ENCODE measurements around the gene RPN1. TPM values are rescaled to one million over a fixed set of nuclear protein-coding genes. Genes with fewer than 3 reads are reported as not detected.

The RPN1 gene
- total and polyA plus RNA-seq, 2 of the 13 experiments (the other 11 are each of a cell fraction or from before 2014, with no cell fraction given), result 290 to 342 TPM

- TF ChIP-seq JUNB (CRISPR knock-in tag; IDR thresholded peaks at IDR 0.05; ENCODE audit: borderline replicate concordance) (no peak), ZGPAT (CRISPR knock-in tag; IDR thresholded peaks at IDR 0.05) (peak; percentile 97), ELF1 (CRISPR knock-in tag; IDR thresholded peaks at IDR 0.05) (peak; percentile 96), NBN (conservative IDR thresholded peaks at IDR 0.05) (no peak), CEBPZ (IDR thresholded peaks at IDR 0.05; ENCODE audit: low read length) (no peak), ZNF496 (CRISPR knock-in tag; IDR thresholded peaks at IDR 0.05; ENCODE audit: insufficient replicate concordance) (no peak), CHD4 (IDR thresholded peaks at IDR 0.05; ENCODE audit: borderline replicate concordance, low read length) (no peak), DNMT1 (CRISPR knock-in tag; IDR thresholded peaks at IDR 0.05) (no peak; the same call in 1 of the 2 replicates), CEBPB (IDR thresholded peaks at IDR 0.05; ENCODE audit: borderline replicate concordance, low read depth, low read length) (no peak), AHR (CRISPR knock-in tag; IDR thresholded peaks at IDR 0.05) (peak; percentile 92; the same call in 1 of the 2 replicates), ZNF296 (CRISPR knock-in tag; conservative IDR thresholded peaks at IDR 0.05) (no peak), ARNTL (CRISPR knock-in tag; IDR thresholded peaks at IDR 0.05) (peak; percentile 78; the same call in 1 of the 2 replicates), DDIT3 (CRISPR knock-in tag; IDR thresholded peaks at IDR 0.05) (no peak), ZBTB34 (CRISPR knock-in tag; IDR thresholded peaks at IDR 0.05) (peak; percentile 81), ZNF570 (CRISPR knock-in tag; IDR thresholded peaks at IDR 0.05; ENCODE audit: borderline replicate concordance) (no peak), KLF9 (CRISPR knock-in tag; IDR thresholded peaks at IDR 0.05; ENCODE audit: low read depth) (peak; percentile 54; the same call in 1 of the 2 replicates), SALL2 (CRISPR knock-in tag; IDR thresholded peaks at IDR 0.05) (peak; percentile 98)
- TF ChIP-seq, protein P1, sequence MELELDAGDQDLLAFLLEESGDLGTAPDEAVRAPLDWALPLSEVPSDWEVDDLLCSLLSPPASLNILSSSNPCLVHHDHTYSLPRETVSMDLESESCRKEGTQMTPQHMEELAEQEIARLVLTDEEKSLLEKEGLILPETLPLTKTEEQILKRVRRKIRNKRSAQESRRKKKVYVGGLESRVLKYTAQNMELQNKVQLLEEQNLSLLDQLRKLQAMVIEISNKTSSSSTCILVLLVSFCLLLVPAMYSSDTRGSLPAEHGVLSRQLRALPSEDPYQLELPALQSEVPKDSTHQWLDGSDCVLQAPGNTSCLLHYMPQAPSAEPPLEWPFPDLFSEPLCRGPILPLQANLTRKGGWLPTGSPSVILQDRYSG (CRISPR knock-in tag; IDR thresholded peaks at IDR 0.05), result no peak
- TF ChIP-seq, protein P2, sequence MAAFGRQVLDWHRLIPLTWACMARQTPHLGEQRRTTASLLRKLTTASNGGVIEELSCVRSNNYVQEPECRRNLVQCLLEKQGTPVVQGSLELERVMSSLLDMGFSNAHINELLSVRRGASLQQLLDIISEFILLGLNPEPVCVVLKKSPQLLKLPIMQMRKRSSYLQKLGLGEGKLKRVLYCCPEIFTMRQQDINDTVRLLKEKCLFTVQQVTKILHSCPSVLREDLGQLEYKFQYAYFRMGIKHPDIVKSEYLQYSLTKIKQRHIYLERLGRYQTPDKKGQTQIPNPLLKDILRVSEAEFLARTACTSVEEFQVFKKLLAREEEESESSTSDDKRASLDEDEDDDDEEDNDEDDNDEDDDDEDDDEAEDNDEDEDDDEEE (CRISPR knock-in tag; IDR thresholded peaks at IDR 0.05), result peak; percentile 81; the same call in 1 of the 2 replicates
These were observed 30.2 kb upstream of the RPN1 start (continued) for GRCh38 chr3:128680603-128681368.

Measured in HepG2 (cell line).